ENCODE measurements around the gene TOX2.

- TF ChIP-seq CTCF (conservative IDR thresholded peaks at IDR 0.05; ENCODE audit: low read length), result no peak
- TF ChIP-seq EZH2phosphoT487 (IDR thresholded peaks at IDR 0.05; ENCODE audit: borderline replicate concordance, low read depth, low read length), result no peak
Observed at GRCh38 chr20:44026647-44027342, 112.1 kb downstream of the TOX2 start.
